Embryonic facial prominence (tissue), 1 donor: ENCODE results near the gene LIF.
"Not testable (repeated sequence)": the region's sequence is repeated elsewhere in the genome, so short reads cannot be mapped to it uniquely, and the experiment has no call there.

Source experiments
- DNase-seq: peaks from one replicate; pipeline ENCODE4 v3.0.0-alpha.2; 2016; ENCODE audit errors: extremely low spot score

The LIF gene

GRCh38 chr22:30244641-30245040, 1.9 kb downstream of the LIF start:
- no peak for DNase-seq

- DNase-seq: no peak
Observed at GRCh38 chr22:30244066-30244465, 2.5 kb downstream of the LIF start.

- no peak for DNase-seq
Observed at GRCh38 chr22:30243661-30244060, 2.9 kb downstream of the LIF start.

GRCh38 chr22:30241576-30242371, 4.8 kb downstream of the LIF start:
- DNase-seq: no peak

- DNase-seq: no peak
Observed at GRCh38 chr22:30240541-30241417, 5.8 kb downstream of the LIF start.

- no peak for DNase-seq
Observed at GRCh38 chr22:30239488-30240405, 6.8 kb downstream of the LIF start.

GRCh38 chr22:30238661-30239487, 7.7 kb downstream of the LIF start:
- DNase-seq: no peak

- DNase-seq: no peak
Observed at GRCh38 chr22:30238136-30238535, 8.4 kb downstream of the LIF start.

GRCh38 chr22:30236875-30237274, 9.7 kb downstream of the LIF start:
- DNase-seq: no peak

GRCh38 chr22:30235687-30236170, 10.8 kb downstream of the LIF start:
- no peak for DNase-seq

- DNase-seq: no peak
Observed at GRCh38 chr22:30234786-30235470, 11.6 kb downstream of the LIF start.

- not testable (repeated sequence) for DNase-seq
Observed at GRCh38 chr22:30234325-30234724, 12.2 kb downstream of the LIF start.

- DNase-seq: no peak
Observed at GRCh38 chr22:30233582-30233981, 13.0 kb downstream of the LIF start.

- DNase-seq: no peak
Observed at GRCh38 chr22:30232716-30233218, 13.8 kb downstream of the LIF start.

- DNase-seq: no peak
Observed at GRCh38 chr22:30230787-30231461, 15.6 kb downstream of the LIF start.

- DNase-seq: no peak
Observed at GRCh38 chr22:30230330-30230729, 16.2 kb downstream of the LIF start.

GRCh38 chr22:30228509-30229359, 17.8 kb downstream of the LIF start:
- DNase-seq: no peak

- no peak for DNase-seq
Observed at GRCh38 chr22:30227438-30228228, 18.9 kb downstream of the LIF start.
